ACC112 (cell line): ENCODE results near the gene MYT1.

ENCODE experiments used
- H2AFZ ChIP-seq: fragments of 200-600 bp; sonication (generic); one replicate; pipeline ENCODE4 v1.6.0; 2017; ENCODE audit warnings: antibody characterized with exemption, low read length; ENCODE audit not compliant: unreplicated experiment
- H3K27ac ChIP-seq: fragments of 200-600 bp; sonication (generic); 2 replicates; pipeline ENCODE4 v1.5.1; 2014; ENCODE audit warnings: low read depth, mild to moderate bottlenecking, antibody characterized with exemption, low read length, moderate library complexity
- H3K27me3 ChIP-seq: fragments of 200-600 bp; sonication (generic); 2 replicates; pipeline ENCODE4 v1.6.1; 2014; ENCODE audit warnings: mild to moderate bottlenecking, antibody characterized with exemption, low read length, moderate library complexity, mixed read lengths; ENCODE audit not compliant: insufficient read depth
- H3K36me3 ChIP-seq: fragments of 200-600 bp; sonication (generic); 2 replicates; pipeline ENCODE4 v1.6.1; 2016; ENCODE audit warnings: mild to moderate bottlenecking, antibody characterized with exemption, low read length, moderate library complexity, mixed read lengths; ENCODE audit not compliant: insufficient read depth
- H3K4me1 ChIP-seq: fragments of 200-600 bp; sonication (generic); one replicate; pipeline ENCODE4 v1.6.1; 2016; ENCODE audit warnings: low read length, mixed read lengths; ENCODE audit not compliant: insufficient read depth, unreplicated experiment, control insufficient read depth
- H3K4me3 ChIP-seq: fragments of 200-600 bp; sonication (generic); 2 replicates; pipeline ENCODE4 v1.5.1; 2014; ENCODE audit warnings: mild to moderate bottlenecking, low read depth, low read length
- H3K79me2 ChIP-seq: fragments of 200-600 bp; sonication (generic); one replicate; pipeline ENCODE4 v1.6.0; 2016; ENCODE audit warnings: low read length; ENCODE audit not compliant: control insufficient read depth, unreplicated experiment, insufficient read depth

Gene MYT1

GRCh38 chr20:64210656-64211369, 46.6 kb downstream of the MYT1 start:
- H3K4me3 ChIP-seq: no peak overlapping the region
- no peak overlapping the region for H3K27ac ChIP-seq
- no peaks in the 10 kb centered on the region for H3K36me3 ChIP-seq
- peaks cover 2% of the 10 kb centered on the region; the same call in 1 of the 2 replicates for H3K27me3 ChIP-seq
- H3K79me2 ChIP-seq: no peaks in the 10 kb centered on the region
- H2AFZ ChIP-seq: no peak overlapping the region
- H3K4me1 ChIP-seq: peaks cover 11% of the 10 kb centered on the region

DNA sequence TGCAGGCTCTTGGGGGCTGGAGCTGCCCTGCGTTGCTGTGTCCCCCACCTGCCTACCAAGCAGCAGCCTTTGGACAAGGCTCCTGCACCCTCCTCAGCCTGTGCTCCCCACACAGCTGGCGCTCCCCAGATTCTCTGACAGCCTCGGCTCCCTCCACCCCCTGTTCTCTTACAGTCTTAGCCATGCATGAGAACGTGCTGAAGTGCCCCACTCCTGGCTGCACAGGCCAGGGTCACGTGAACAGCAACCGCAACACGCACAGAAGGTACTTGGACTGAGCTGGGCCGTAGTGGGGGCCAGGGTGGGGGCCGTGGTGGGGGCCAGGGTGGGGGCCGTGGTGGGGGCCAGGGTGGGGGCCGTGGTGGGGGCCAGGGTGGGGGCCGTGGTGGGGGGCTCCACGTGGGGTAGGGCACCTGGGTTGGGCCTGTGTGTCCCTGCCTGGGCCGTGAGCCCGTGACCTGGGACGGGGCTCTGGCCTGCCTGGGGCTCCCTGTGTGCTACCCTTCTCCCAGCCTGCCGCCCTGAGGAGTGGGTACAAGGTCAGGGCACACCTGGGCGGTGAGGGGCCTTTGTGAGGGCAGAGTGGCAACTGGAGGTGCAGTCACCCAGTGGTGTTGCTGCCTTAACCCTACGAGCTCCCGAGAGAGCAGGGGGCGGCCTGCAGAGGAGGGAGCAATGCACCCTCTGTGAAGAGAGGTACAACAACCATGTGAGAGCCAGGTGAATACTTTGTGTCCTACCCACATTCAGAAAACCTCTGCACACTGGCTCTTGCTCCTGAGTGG, 47.8 kb downstream of the MYT1 start:
- Histone ChIP-seq H3K36me3 (no peaks in the 10 kb centered on the region), H2AFZ (no peak overlapping the region), H3K27me3 (peaks cover 2% of the 10 kb centered on the region; the same call in 1 of the 2 replicates), H3K4me3 (no peak overlapping the region), H3K27ac (no peak overlapping the region), H3K79me2 (no peaks in the 10 kb centered on the region), H3K4me1 (peaks cover 11% of the 10 kb centered on the region)

DNA sequence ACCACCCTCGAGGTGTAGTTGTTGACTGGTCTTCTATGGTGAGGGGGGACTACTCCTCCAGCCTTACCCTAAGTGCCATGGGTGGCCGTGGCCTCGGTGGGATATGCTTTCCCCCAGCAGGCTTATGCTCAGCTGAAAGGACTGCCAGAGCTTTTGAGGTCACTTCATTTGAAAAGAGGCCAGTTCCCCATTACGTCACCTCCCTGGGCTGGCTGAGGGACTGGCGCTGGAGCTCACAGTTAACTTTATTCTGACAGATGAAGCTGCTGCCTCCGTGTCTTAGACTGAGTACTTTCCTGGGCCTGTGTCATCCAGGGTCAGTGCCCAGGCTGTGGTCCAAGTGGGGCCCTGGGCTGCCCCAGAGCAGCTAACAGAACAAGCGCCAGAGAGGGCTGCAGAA, 48.5 kb downstream of the MYT1 start:
- no peaks in the 10 kb centered on the region for H3K36me3 ChIP-seq
- H3K79me2 ChIP-seq: no peaks in the 10 kb centered on the region
- no peak overlapping the region for H2AFZ ChIP-seq
- H3K27ac ChIP-seq: no peak overlapping the region
- H3K27me3 ChIP-seq: peaks cover 2% of the 10 kb centered on the region; the same call in 1 of the 2 replicates
- H3K4me1 ChIP-seq: peaks cover 11% of the 10 kb centered on the region
- H3K4me3 ChIP-seq: no peak overlapping the region

DNA sequence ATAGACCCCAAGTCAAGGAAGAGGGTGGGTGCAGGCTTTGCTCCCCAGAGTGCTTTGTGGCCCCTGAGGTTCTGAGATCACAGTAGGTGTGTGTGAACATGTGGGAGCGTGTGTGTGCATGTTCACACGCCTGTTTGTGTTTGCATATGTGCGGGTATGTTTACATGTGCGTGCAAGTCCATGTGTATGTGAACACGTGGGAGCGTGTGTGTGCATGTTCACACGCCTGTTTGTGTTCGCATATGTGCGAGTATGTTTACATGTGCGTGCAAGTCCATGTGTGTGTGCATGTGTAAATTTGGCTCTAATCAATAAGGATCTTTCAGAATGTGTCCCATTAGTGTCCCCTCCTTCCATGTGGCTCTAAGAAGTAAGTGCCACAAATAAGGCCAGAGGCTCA, 49.9 kb downstream of the MYT1 start:
- H3K4me3 ChIP-seq: no peak overlapping the region
- no peak overlapping the region for H2AFZ ChIP-seq
- peaks cover 11% of the 10 kb centered on the region for H3K4me1 ChIP-seq
- H3K36me3 ChIP-seq: no peaks in the 10 kb centered on the region
- peaks cover 15% of the 10 kb centered on the region; the same call in 1 of the 2 replicates for H3K27me3 ChIP-seq
- H3K79me2 ChIP-seq: no peaks in the 10 kb centered on the region
- H3K27ac ChIP-seq: no peak overlapping the region

DNA sequence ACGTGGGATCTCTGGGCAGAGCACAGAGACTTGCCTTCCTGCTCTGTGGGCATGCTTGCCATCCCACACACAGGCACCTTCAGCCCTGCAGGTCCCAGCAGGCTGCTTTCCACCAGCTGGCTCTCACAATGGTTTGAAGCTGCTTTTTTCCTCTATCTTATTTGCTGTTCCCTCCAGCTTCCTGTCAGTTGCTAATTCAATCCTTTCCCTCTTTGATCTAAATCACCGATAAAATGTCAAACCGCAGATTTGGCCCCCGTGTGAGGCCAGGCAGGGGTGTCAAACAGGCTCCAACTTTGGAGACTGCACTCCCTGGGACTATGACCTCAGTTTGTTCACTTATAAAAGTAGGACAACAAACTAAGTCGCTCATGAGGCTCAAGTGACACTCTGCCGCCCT, 50.7 kb downstream of the MYT1 start:
- Histone ChIP-seq H3K36me3 (no peaks in the 10 kb centered on the region), H3K27ac (no peak overlapping the region), H3K4me1 (peaks cover 11% of the 10 kb centered on the region), H3K4me3 (no peak overlapping the region), H3K27me3 (peaks cover 22% of the 10 kb centered on the region; the same call in 1 of the 2 replicates), H2AFZ (no peak overlapping the region), H3K79me2 (no peaks in the 10 kb centered on the region)

- Histone ChIP-seq H3K79me2 (no peaks in the 10 kb centered on the region), H2AFZ (no peak overlapping the region), H3K27me3 (peaks cover 25% of the 10 kb centered on the region; the same call in 1 of the 2 replicates), H3K27ac (no peak overlapping the region), H3K36me3 (no peaks in the 10 kb centered on the region), H3K4me1 (peaks cover 11% of the 10 kb centered on the region), H3K4me3 (no peak overlapping the region)
Measured at GRCh38 chr20:64216036-64216435, 51.8 kb downstream of the MYT1 start.

DNA sequence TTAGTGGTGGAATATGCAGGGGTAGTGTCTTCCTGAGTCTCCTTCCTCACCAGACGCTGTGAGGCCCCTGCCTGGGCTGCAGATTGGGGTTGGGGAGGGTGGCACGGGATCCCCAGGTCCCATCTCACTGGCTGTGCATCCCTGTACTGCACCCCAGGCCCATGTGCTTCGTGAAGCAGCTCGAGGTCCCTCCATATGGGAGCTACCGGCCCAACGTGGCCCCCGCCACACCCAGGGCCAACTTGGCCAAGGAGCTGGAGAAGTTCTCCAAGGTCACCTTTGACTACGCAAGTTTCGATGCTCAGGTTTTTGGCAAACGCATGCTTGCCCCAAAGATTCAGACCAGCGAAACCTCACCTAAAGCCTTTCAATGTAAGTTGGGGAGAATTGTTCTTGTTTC, 52.7 kb downstream of the MYT1 start:
- Histone ChIP-seq H3K4me3 (no peak overlapping the region), H3K79me2 (no peaks in the 10 kb centered on the region), H3K36me3 (no peaks in the 10 kb centered on the region), H3K27ac (no peak overlapping the region), H2AFZ (no peak overlapping the region), H3K4me1 (peaks cover 11% of the 10 kb centered on the region), H3K27me3 (peaks cover 23% of the 10 kb centered on the region; the same call in 1 of the 2 replicates)

DNA sequence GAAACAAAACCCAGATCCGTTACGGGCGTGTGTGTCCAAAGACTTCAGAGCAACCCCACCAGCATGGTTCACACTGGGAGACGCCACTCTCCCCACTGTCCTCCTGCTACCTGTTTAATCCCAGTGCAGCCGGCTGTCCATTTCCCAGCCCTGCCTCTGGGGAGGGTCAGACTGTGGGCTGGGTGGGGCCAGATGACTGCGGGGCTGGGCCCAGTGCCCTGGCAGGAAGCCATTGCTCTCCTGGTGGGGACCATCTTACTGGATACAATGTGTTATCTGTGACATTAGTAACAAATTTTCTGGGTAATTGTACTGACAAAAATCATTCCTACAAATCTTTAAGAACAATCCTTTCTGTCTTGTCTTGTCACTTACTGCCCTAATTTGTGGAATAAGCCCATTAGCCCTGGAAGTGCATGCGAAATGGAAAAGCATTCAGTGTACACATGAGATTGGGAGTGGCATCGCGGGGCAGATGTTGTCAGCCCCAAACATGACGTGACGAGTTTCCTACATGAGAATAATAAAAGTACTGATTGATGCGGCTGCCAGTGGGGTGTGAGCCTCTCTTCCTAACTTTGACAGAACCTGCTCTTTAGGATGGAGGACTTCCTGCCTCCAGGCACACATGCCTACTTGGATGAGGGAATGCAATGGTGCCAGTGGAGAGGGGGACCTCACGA, 53.4 kb downstream of the MYT1 start:
- Histone ChIP-seq H3K4me3 (no peak overlapping the region), H3K36me3 (no peaks in the 10 kb centered on the region), H2AFZ (no peak overlapping the region), H3K4me1 (peaks cover 7% of the 10 kb centered on the region), H3K27ac (no peak overlapping the region), H3K27me3 (peaks cover 23% of the 10 kb centered on the region; the same call in 1 of the 2 replicates), H3K79me2 (no peaks in the 10 kb centered on the region)

DNA sequence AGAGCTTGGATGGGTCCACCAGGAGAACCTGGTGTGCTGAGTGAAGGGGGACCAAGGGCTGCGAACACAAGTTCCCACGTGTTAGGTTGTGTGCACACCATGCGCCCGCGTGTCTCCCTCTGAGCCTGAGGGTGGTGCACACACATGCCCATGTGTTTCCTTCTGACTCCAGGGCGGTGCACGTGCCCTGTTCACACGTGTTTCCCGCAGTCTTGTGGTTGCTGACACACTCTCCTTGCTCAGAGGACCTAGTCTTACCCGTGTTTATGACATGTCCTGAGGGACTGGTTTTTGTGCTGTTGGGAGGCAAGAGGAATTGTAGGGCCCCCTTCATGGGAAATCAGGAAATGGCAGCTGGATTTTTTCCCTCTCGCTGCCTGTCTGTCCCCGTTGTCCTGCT, 55.0 kb downstream of the MYT1 start:
- peaks cover 7% of the 10 kb centered on the region for H3K4me1 ChIP-seq
- no peaks in the 10 kb centered on the region for H3K79me2 ChIP-seq
- H3K36me3 ChIP-seq: no peaks in the 10 kb centered on the region
- no peak overlapping the region for H2AFZ ChIP-seq
- H3K4me3 ChIP-seq: no peak overlapping the region
- H3K27ac ChIP-seq: no peak overlapping the region
- peaks cover 23% of the 10 kb centered on the region; the same call in 1 of the 2 replicates for H3K27me3 ChIP-seq

DNA sequence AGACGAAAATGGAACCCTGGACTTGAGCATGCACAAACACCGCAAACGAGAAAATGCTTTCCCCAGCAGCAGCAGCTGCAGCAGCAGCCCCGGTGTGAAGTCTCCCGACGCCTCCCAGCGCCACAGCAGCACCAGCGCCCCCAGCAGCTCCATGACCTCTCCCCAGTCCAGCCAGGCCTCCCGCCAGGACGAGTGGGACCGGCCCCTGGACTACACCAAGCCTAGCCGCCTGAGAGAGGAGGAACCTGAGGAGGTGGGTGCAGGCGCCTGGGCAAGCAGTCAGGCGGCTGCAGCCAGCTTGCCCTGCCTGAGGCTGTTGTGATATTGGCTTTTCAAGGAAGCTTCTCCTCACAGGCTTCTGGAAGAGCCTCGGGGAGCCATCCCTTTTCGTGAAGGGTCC, 55.5 kb downstream of the MYT1 start:
- Histone ChIP-seq H3K4me1 (peaks cover 12% of the 10 kb centered on the region), H3K4me3 (no peak overlapping the region), H3K79me2 (no peaks in the 10 kb centered on the region), H3K27me3 (peaks cover 23% of the 10 kb centered on the region; the same call in 1 of the 2 replicates), H3K36me3 (no peaks in the 10 kb centered on the region), H2AFZ (no peak overlapping the region), H3K27ac (no peak overlapping the region)
